Hepatocyte (in vitro differentiated cells): ENCODE measurements around the gene DSCAML1. TPM values are rescaled to one million over a fixed set of nuclear protein-coding genes. Genes with fewer than 3 reads are reported as not detected.

ENCODE experiments used
- DNase-seq: peaks from one replicate; pipeline ENCODE4 v3.0.0-alpha.2; 2016; ENCODE audit warnings: low spot score
- H2AFZ ChIP-seq: fragments of 200-600 bp; sonication (generic); 2 replicates; pipeline ENCODE4 v1.6.0; 2016; ENCODE audit warnings: antibody characterized with exemption, mild to moderate bottlenecking
- H3K27ac ChIP-seq: fragments of 200-600 bp; sonication (generic); 2 replicates; pipeline ENCODE4 v1.5.1; 2016; ENCODE audit warnings: mild to moderate bottlenecking
- H3K27me3 ChIP-seq: fragments of 200-600 bp; sonication (generic); 2 replicates; pipeline ENCODE4 v1.6.1; 2016
- H3K36me3 ChIP-seq: fragments of 200-600 bp; sonication (generic); replicated peaks from 2 replicates; pipeline ENCODE4 v1.5.1; 2016; ENCODE audit warnings: low read depth; ENCODE audit not compliant: insufficient read depth
- H3K4me1 ChIP-seq: fragments of 200-600 bp; sonication (generic); 2 replicates; pipeline ENCODE4 v1.5.1; 2016; ENCODE audit warnings: mild to moderate bottlenecking, moderate library complexity; ENCODE audit not compliant: insufficient read depth
- H3K4me2 ChIP-seq: fragments of 200-600 bp; sonication (generic); 2 replicates; pipeline ENCODE4 v1.6.0; 2016
- H3K4me3 ChIP-seq: fragments of 200-600 bp; sonication (generic); 2 replicates; pipeline ENCODE4 v1.5.1; 2016; ENCODE audit warnings: mild to moderate bottlenecking
- H3K79me2 ChIP-seq: fragments of 200-600 bp; sonication (generic); 2 replicates; pipeline ENCODE4 v1.6.0; 2017; ENCODE audit warnings: mild to moderate bottlenecking
- H3K9me2 ChIP-seq: fragments of 200-600 bp; sonication (generic); replicated peaks from 2 replicates; pipeline ENCODE4 v1.6.0; 2017; ENCODE audit warnings: mild to moderate bottlenecking; ENCODE audit not compliant: insufficient read depth
- H3K9me3 ChIP-seq: fragments of 200-600 bp; sonication (generic); 2 replicates; pipeline ENCODE4 v1.5.1; 2016; ENCODE audit warnings: low read depth, mild to moderate bottlenecking
- H4K20me1 ChIP-seq: fragments of 200-600 bp; sonication (generic); 2 replicates; pipeline ENCODE4 v1.6.0; 2016; ENCODE audit warnings: mild to moderate bottlenecking; ENCODE audit not compliant: insufficient read depth, poor library complexity, severe bottlenecking
- CTCF ChIP-seq: fragments of 200-600 bp; sonication (generic); IDR thresholded peaks from 2 replicates; pipeline ENCODE4 v1.5.1; 2016; ENCODE audit warnings: antibody characterized with exemption, mild to moderate bottlenecking; ENCODE audit not compliant: poor library complexity
- EZH2 ChIP-seq: fragments of 200-600 bp; sonication (generic); IDR thresholded peaks from 2 replicates; pipeline ENCODE4 v1.6.1; 2016; ENCODE audit warnings: antibody characterized with exemption, mild to moderate bottlenecking, borderline replicate concordance
- EZH2phosphoT487 ChIP-seq: fragments of 200-600 bp; sonication (generic); IDR thresholded peaks from one replicate; pipeline ENCODE4 v1.6.1; 2018; ENCODE audit warnings: antibody characterized with exemption, mild to moderate bottlenecking, low read depth, moderate library complexity; ENCODE audit not compliant: unreplicated experiment, severe bottlenecking
- WGBS: methylation state at CpG from one replicate; pipeline ENCODE4 v1.1.6; 2016; ENCODE audit warnings: low lambda C conversion rate; ENCODE audit errors: missing lambda C conversion rate; 5-methylcytosine and 5-hydroxymethylcytosine counted together
- polyA plus RNA-seq: library from polyadenylated mRNA; unstranded; fragments of >200 nt; fragmentation: Nextera tagmentation; extraction: Ambion mirVana; gene quantifications from 2 replicates; pipeline ENCODE4 v1.2.1, GENCODE V29; 2016
- total RNA-seq: library from RNA; depleted of rRNA; stranded (reverse); fragments of >200 nt; gene quantifications from 2 replicates; pipeline ENCODE4 v1.2.3, GENCODE V29; 2014

Gene DSCAML1
- total and polyA plus RNA-seq, 2 experiments from 2014 or later = 0.46 to 2.6 TPM

- no peaks in the 10 kb centered on the region for H4K20me1 ChIP-seq
- TF ChIP-seq EZH2phosphoT487 (no peak), EZH2 (no peak), CTCF (no peak)
- no peaks in the 10 kb centered on the region for H3K9me2 ChIP-seq
- no peaks in the 10 kb centered on the region for H3K36me3 ChIP-seq
- 86% methylated on average over 14 of the region's 14 CpGs for WGBS
- peaks cover 5% of the 10 kb centered on the region for H3K4me1 ChIP-seq
- H3K4me2 ChIP-seq = no peak overlapping the region
- no peak overlapping the region for H2AFZ ChIP-seq
- DNase-seq = no peak
- H3K4me3 ChIP-seq = no peak overlapping the region
- H3K79me2 ChIP-seq = no peaks in the 10 kb centered on the region
- peaks cover 9% of the 10 kb centered on the region for H3K27me3 ChIP-seq
- H3K9me3 ChIP-seq = no peaks in the 10 kb centered on the region
- no peak overlapping the region for H3K27ac ChIP-seq
Measured at GRCh38 chr11:117423046-117423575, 373.9 kb downstream of the DSCAML1 start.

- no peak overlapping the region for H3K27ac ChIP-seq
- H3K27me3 ChIP-seq = no peaks in the 10 kb centered on the region
- no peak overlapping the region for H3K4me2 ChIP-seq
- peaks cover 5% of the 10 kb centered on the region for H3K4me1 ChIP-seq
- H2AFZ ChIP-seq = no peak overlapping the region
- H3K4me3 ChIP-seq = no peak overlapping the region
- H4K20me1 ChIP-seq = no peaks in the 10 kb centered on the region
- 91% methylated on average over 7 of the region's 7 CpGs for WGBS
- no peak for DNase-seq
- no peaks in the 10 kb centered on the region for H3K36me3 ChIP-seq
- H3K9me3 ChIP-seq = no peaks in the 10 kb centered on the region
- TF ChIP-seq CTCF (no peak), EZH2phosphoT487 (no peak), EZH2 (no peak)
- H3K9me2 ChIP-seq = no peaks in the 10 kb centered on the region
- H3K79me2 ChIP-seq = no peaks in the 10 kb centered on the region
Measured at GRCh38 chr11:117421476-117421875, 375.5 kb downstream of the DSCAML1 start.

GRCh38 chr11:117421041-117421440 is 376.0 kb downstream of the DSCAML1 start:
- TF ChIP-seq CTCF = no peak
- TF ChIP-seq EZH2 = no peak
- TF ChIP-seq EZH2phosphoT487 = no peak
- no peak overlapping the region for H3K4me3 ChIP-seq
- no peaks in the 10 kb centered on the region for H3K36me3 ChIP-seq
- no peaks in the 10 kb centered on the region for H4K20me1 ChIP-seq
- no peaks in the 10 kb centered on the region for H3K9me2 ChIP-seq
- H3K9me3 ChIP-seq = no peaks in the 10 kb centered on the region
- no peak overlapping the region for H2AFZ ChIP-seq
- no peak overlapping the region for H3K27ac ChIP-seq
- peaks cover 5% of the 10 kb centered on the region for H3K4me1 ChIP-seq
- no peaks in the 10 kb centered on the region for H3K79me2 ChIP-seq
- H3K27me3 ChIP-seq = no peaks in the 10 kb centered on the region
- no peak overlapping the region for H3K4me2 ChIP-seq
- 84% methylated on average over 13 of the region's 13 CpGs for WGBS
- DNase-seq = no peak

GRCh38 chr11:117420598-117420997 is 376.4 kb downstream of the DSCAML1 start:
- DNase-seq = no peak

More at GRCh38 chr11:117420598-117420997, 376.4 kb downstream of the DSCAML1 start:
- H3K9me3 ChIP-seq = no peaks in the 10 kb centered on the region
- no peaks in the 10 kb centered on the region for H4K20me1 ChIP-seq
- no peaks in the 10 kb centered on the region for H3K36me3 ChIP-seq
- H3K9me2 ChIP-seq = no peaks in the 10 kb centered on the region
- no peak overlapping the region for H3K4me3 ChIP-seq
- H3K27ac ChIP-seq = no peak overlapping the region
- WGBS = 93% methylated on average over 6 of the region's 6 CpGs
- H3K79me2 ChIP-seq = no peaks in the 10 kb centered on the region
- TF ChIP-seq EZH2phosphoT487 = no peak
- TF ChIP-seq EZH2 = no peak
- TF ChIP-seq CTCF = no peak
- no peak overlapping the region for H3K4me2 ChIP-seq
- H3K27me3 ChIP-seq = no peaks in the 10 kb centered on the region
- H3K4me1 ChIP-seq = peaks cover 5% of the 10 kb centered on the region
- no peak overlapping the region for H2AFZ ChIP-seq
